Pancreas (tissue), 10 donors: ENCODE measurements around the gene HPN. TPM values are rescaled to one million over a fixed set of nuclear protein-coding genes. Genes with fewer than 3 reads are reported as not detected.

Experiments used
- ATAC-seq, 4 donors: fragments of 200-7000 bp; cut with Tn5 transposase; one replicate each; pipeline versions ENCODE4 v1.8.0 to v1.9.1; 2020; ENCODE audit warnings: mild to moderate bottlenecking in 4 of 4, moderate library complexity in 4 of 4
- DNase-seq, 6 donors: peaks; one replicate each; pipeline ENCODE4 v3.0.0-alpha.2; 2020
- FAIRE-seq: peaks from 2 replicates; lab custom pipeline; 2012; peaks lifted over from hg19 to GRCh38; lab: Jason Lieb, UNC
- H3K27ac ChIP-seq, 4 donors: fragments of 200-600 bp; sonication (generic); 1 replicate in 3 of 4; 2 replicates in 1 of 4; pipeline versions ENCODE4 v1.5.0 to v1.8.0; 2020
- H3K27me3 ChIP-seq, 4 donors: fragments of 200-600 bp; one replicate each; pipeline ENCODE4 v1.8.0; 2021
- H3K36me3 ChIP-seq, 3 donors: fragments of 200-600 bp; sonication (generic) in 1 of 3; one replicate each; pipeline versions ENCODE4 v1.5.0 to v1.8.0; 2020 to 2021
- H3K4me1 ChIP-seq, 3 donors: fragments of 200-600 bp; one replicate each; pipeline ENCODE4 v1.8.0; 2021
- H3K4me3 ChIP-seq, 4 donors: fragments of 200-600 bp; sonication (generic) in 2 of 4; one replicate each; pipeline versions ENCODE4 v1.5.0 to v1.8.0; 2020 to 2021
- H3K9me3 ChIP-seq, 4 donors: fragments of 200-600 bp; one replicate each; pipeline ENCODE4 v1.8.0; 2021
- WGBS, 2 donors: extraction: QIAGEN DNeasy Blood & Tissue Kit; methylation state at CpG; one replicate each; pipeline ENCODE4 v1.1.7; 2013; 5-methylcytosine and 5-hydroxymethylcytosine counted together
- intact Hi-C, 3 donors: fragments of 100-400 bp; cut with DNase I; formaldehyde crosslinking; loops; one replicate each; pipeline versions ENCODE4 v1.11.1 to v1.14.2; 2022
- polyA plus RNA-seq, 2 donors: library from polyadenylated mRNA; stranded (reverse); fragments of 200-250 nt; gene quantifications; one replicate each; pipeline ENCODE4 v1.2.3, GENCODE V29; 2013
- total RNA-seq, 6 donors: library from RNA; stranded (reverse); fragmentation: NEBNext Ultra II Directional in 4 of 6; extraction: Animal tissue kit (Norgen Biotek cat#: 25700) in 4 of 6; gene quantifications; one replicate each; pipeline versions ENCODE4 v1.2.1 to v1.2.4, GENCODE V29; 2021 to 2023
- TF ChIP-seq, protein P1 (sequence below), 4 donors: fragments of 200-600 bp; sonication (generic) in 3 of 4; IDR thresholded peaks; one replicate each; pipeline versions ENCODE4 v1.5.0 to v1.8.0; 2021; ENCODE audit warnings: antibody characterized with exemption in 4 of 4
- donor health status: healthy with polysubstance abuse.
- donor health status: DM: no; HTN: no; CAD: no; lungs with moderate emphysema.
- donor health status: DM: no; HTN: no; CAD: no.
- donor health status: control.
- donor health status: control.
- donor health status: Bipolar disorder and iron deficiency.
- donor health status: DM: yes; HTN: yes; CAD: no.
- donor health status: DM: no; HTN: no; CAD: no.
- donor health status: DM: no; HTN: no; CAD: no.
- donor health status: DM: yes; HTN: yes; CAD: no.

HPN gene
- total and polyA plus RNA-seq, 8 donors, result 93.0 to 238 (median 124) TPM

DNA sequence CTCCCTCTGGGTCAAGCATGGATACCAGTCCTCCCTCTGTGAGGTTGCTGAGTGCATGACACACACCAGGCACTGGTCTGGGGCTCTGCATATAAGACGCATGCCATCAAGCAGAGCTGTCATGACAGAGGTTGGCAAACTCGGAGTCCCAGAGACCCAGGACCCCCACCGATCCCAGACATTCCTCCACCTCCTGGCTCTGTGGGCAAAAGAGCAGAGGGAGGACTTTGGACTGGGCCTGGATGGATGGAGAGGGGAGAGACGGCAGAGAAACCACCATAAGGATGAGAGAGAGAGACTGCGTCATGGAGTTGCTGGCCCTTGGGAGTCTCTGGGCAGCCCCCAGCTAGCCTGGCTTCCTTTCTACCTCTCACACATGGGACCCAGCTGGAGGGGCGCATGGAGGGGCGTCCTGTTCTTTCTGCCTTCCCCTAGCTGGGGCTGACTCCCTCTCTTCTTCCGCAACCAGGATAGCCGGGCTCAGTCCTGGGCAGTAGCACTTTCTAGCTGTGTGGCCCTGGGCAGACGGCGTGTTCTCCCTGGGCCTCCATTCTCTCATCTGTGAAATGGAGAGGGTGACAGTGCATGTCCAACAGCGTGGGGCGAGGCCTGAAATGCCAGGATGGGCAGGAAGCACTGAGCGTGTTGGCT lies 1.6 kb downstream of the HPN start:
- peak overlapping the region; percentile 33 to 91 (median 73) for H3K27ac ChIP-seq
- no peak for DNase-seq
- no peaks in the 10 kb centered on the region for H3K27me3 ChIP-seq
- intact Hi-C loops, result no loop called here
- ATAC-seq, result no peak
- peaks cover 1 to 32% (median 8%) of the 10 kb centered on the region in 3 donors for H3K4me1 ChIP-seq
- H3K4me3 ChIP-seq, result peak overlapping the region; percentile 7 to 58 (median 39)
- WGBS, 2 donors, result 41 to 42% methylated on average over 14 of the region's 14 CpGs
- TF ChIP-seq, protein P1, sequence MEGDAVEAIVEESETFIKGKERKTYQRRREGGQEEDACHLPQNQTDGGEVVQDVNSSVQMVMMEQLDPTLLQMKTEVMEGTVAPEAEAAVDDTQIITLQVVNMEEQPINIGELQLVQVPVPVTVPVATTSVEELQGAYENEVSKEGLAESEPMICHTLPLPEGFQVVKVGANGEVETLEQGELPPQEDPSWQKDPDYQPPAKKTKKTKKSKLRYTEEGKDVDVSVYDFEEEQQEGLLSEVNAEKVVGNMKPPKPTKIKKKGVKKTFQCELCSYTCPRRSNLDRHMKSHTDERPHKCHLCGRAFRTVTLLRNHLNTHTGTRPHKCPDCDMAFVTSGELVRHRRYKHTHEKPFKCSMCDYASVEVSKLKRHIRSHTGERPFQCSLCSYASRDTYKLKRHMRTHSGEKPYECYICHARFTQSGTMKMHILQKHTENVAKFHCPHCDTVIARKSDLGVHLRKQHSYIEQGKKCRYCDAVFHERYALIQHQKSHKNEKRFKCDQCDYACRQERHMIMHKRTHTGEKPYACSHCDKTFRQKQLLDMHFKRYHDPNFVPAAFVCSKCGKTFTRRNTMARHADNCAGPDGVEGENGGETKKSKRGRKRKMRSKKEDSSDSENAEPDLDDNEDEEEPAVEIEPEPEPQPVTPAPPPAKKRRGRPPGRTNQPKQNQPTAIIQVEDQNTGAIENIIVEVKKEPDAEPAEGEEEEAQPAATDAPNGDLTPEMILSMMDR (IDR thresholded peaks at IDR 0.05), result no peak
- H3K9me3 ChIP-seq, result no peaks in the 10 kb centered on the region
- H3K36me3 ChIP-seq, result no peaks in the 10 kb centered on the region
- no peak for FAIRE-seq

DNA sequence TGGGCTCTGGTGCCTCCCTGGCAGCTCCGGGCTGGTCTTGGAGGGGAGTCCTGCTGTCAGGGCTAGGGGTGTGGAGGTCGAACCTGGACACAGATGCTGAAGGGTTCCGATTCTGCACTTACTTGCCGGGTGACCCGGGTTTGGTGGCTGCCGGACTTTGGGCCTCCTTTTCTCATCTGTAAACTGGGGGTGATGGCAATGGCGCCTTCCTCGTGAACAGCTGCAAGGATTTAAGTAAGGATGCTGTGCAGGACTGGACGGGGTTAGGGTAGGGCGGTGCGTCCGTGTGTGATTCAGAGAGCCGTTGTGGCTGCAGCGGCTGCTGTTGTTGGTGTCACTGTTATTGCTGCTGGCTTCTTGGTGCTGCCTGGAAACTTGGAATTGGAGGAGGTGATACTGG lies 2.4 kb downstream of the HPN start:
- Histone ChIP-seq H3K36me3 (no peaks in the 10 kb centered on the region), H3K4me1 (peaks cover 9 to 40% (median 13%) of the 10 kb centered on the region in 3 donors), H3K27me3 (no peaks in the 10 kb centered on the region), H3K4me3 (peak overlapping the region; percentile 3 to 58 (median 39)), H3K27ac (peak overlapping the region in 3 of 4 donors; percentile 57 to 91 (median 89)), H3K9me3 (no peaks in the 10 kb centered on the region)
- DNase-seq (peak in 2 of 6 donors; percentile 40 to 48), FAIRE-seq (no peak), ATAC-seq (no peak)
- 45 to 46% methylated on average over 14 of the region's 14 CpGs for WGBS, 2 donors
- intact Hi-C loops, result no loop called here
- TF ChIP-seq, protein P1 (IDR thresholded peaks at IDR 0.05), result no peak

DNA sequence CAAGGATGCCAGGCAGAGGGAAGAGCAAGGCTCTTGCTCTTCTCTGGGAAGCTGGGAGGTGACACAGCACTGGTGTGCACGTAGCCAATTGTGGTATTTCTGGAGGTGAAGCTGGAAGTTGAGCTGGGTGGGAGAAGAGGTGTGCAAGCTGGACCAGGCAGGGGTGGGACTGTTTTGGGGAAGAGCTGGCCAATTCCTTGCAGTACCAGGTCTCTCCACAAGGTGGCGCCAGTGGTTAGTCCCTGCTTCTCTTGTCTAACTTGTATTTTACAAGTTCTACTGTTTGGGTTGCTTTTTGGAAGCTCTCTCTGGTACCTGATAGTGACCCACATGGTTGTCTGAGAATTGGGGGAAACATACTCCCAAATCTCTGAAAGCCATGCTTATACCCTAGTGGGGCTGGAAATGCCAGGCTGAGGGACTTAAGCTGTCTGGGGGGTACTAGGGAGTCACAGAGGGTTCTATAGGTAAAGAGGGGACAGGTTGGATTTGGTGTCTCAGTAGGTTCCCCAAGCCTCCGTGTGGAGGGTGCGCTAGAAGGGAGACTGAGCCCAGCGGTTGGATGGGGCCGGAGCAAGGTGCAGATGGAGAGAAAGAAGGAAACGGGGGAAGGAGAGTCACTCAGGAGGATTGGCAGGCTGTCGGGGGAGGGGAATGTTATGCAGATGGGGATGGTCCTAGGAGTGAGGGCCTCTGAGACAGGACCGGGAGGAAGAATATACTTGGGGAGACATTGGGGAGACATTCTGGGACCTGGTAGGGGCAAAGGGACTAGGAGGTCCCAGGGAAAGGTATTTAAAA lies 3.0 kb downstream of the HPN start:
- ATAC-seq, result no peak
- no peak overlapping the region for H3K27ac ChIP-seq
- TF ChIP-seq, protein P1 (IDR thresholded peaks at IDR 0.05), result peak; percentile 96 to 99 (median 98)
- intact Hi-C loops, result no loop called here
- H3K4me3 ChIP-seq, result peak overlapping the region; percentile 3 to 58 (median 39)
- H3K4me1 ChIP-seq, result peaks cover 12 to 44% (median 18%) of the 10 kb centered on the region in 3 donors
- no peaks in the 10 kb centered on the region for H3K27me3 ChIP-seq
- no peak for FAIRE-seq
- 45 to 56% methylated on average over 9 of the region's 9 CpGs for WGBS, 2 donors
- peak in 4 of 6 donors; percentile 53 to 89 (median 77) for DNase-seq
- H3K9me3 ChIP-seq, result no peaks in the 10 kb centered on the region
- no peaks in the 10 kb centered on the region for H3K36me3 ChIP-seq

DNA sequence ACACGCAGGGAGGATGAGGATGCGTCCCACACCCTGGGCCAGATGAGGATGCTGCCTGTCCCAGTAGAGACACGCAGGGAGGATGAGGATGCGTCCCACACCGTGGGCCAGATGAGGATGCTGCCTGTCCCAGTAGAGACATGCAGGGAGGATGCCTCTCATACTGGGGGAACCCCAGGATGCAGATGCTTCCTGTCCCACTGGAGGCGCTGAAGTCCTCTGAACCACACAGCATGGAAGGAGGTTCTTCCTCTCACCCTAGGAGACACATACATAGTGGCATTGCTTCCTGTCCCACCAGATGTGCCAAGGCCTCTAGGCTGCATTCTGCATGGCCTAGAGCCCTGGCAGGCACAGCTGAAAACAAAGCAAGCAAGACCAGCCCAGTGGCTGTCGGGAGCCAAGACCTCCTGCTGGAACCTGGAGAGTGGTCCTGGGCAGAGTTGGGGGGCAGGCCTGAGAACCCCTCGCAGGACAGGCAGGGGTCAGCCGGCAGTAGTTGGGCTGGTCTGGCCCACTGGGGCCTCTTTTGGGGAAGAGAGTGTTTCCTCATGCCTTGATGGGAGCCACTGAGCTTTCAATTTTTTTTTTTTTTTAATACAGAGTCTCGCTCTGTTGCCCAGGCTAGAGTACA lies 4.3 kb downstream of the HPN start:
- H3K27me3 ChIP-seq, result no peaks in the 10 kb centered on the region
- peak in 1 of 6 donors; percentile 64 for DNase-seq
- no peak overlapping the region for H3K27ac ChIP-seq
- intact Hi-C loops, result no loop called here
- ATAC-seq, result no peak
- no peaks in the 10 kb centered on the region for H3K36me3 ChIP-seq
- H3K4me3 ChIP-seq, result no peak overlapping the region
- TF ChIP-seq, protein P1 (IDR thresholded peaks at IDR 0.05), result no peak
- no peaks in the 10 kb centered on the region for H3K9me3 ChIP-seq
- no peak for FAIRE-seq
- peaks cover 17 to 43% (median 17%) of the 10 kb centered on the region in 3 donors for H3K4me1 ChIP-seq
- 69 to 74% methylated on average over 10 of the region's 10 CpGs for WGBS, 2 donors
